Measurements from ENCODE around the gene GRID2.

GRID2 gene

DNA sequence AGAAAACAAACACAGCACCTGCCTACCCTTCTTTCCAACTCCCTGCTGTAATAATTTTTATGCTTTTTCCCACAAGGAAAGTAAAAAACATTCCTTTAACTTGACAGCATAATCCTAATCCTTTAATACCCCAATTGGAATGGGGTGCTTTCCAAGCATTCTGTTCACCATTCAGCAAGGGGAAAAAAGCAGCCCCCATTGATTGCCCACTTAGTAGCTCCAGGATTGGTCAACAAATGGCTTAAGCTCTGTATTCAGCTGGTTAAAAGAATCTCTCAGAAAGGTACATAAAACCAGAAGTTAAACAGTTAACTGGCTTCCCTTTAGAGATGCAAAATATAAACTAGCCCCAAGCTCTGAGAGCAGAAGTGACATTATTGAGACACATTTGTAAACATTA lies 1330.0 kb downstream of the GRID2 start:
- no peak for TF ChIP-seq CTCF (IDR thresholded peaks at IDR 0.05; ENCODE audit: low read depth, low read length)
- DNase-seq (ENCODE audit: extremely low read depth, low read depth) = no peak

DNA sequence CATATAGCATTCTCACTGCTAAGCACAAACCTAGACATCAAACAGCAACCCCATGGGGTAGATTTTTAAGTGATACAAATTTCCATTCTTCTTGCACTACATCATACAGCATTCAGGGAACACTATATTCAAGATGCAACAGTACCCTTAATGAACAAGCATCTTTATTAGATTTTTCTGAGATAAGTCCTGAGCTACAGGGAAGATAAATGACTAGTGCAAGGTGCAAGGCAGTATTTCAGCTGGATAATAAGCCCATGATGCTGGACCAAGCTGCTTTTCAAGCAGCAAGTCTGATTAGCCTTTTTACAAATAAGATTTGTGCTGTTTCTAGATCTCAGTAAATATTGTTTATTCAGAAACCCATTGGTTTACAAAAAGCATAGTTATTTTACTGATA lies 1332.2 kb downstream of the GRID2 start:
- DNase-seq (ENCODE audit: extremely low read depth, low read depth) = no peak
- TF ChIP-seq CTCF (IDR thresholded peaks at IDR 0.05; ENCODE audit: low read depth, low read length) = no peak

DNA sequence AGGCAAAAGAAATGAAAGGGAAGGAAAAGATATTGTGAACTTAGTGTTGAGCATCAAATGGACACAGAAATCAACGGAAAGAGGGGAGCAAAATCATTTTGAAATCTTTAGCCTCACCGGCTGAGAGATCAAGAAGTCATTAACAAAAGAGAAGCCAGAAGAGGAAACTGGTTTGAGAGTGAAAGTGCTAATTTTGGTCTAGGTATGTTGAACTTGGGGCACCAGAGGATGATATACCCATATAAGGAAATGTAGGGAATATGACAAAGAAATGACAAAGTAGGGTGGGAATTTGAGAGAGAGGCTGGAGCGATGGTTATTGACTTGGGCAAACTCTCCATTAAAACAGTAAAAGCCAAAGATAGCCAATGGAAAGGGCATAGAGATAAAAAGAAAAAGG lies 1341.4 kb downstream of the GRID2 start:
- TF ChIP-seq CTCF (IDR thresholded peaks at IDR 0.05; ENCODE audit: low read depth, low read length) = no peak

DNA sequence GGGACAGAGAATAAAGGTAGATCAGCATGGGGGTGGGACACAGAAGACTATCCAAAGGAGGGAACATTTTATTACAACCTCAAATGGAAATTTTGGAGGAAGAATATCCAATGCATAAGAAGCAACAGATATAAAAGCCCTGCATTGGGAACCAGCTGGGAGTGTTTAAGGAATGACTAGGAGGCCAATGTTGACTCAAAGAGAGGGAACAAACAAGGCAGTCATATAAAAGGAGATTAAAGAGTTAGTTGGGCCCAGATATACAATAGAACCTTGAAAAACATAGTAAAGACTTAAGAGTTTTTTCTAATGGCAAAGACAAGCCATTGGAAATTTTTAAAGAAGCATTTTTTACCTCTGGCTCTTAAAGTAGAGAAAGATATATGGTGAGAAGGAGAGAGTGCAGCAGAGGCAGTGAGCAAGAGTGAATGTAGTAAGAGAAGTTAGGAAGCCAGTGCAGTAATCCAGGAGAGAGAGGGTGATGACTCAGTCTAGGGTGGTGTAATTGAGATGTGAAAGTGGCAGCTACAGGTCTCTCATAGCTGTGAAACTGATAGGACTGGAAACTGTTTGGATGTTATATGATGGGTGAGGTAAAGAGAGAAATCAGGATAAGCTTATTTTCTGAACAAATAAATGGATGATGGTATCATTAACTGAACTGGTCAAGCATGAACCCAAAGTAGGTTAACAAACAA lies 1342.6 kb downstream of the GRID2 start:
- no peak for TF ChIP-seq CTCF (IDR thresholded peaks at IDR 0.05; ENCODE audit: low read depth, low read length)
- no peak for DNase-seq (ENCODE audit: extremely low read depth, low read depth)

More for the DNA sequence above, 1341.4 kb downstream of the GRID2 start:
- DNase-seq (ENCODE audit: extremely low read depth, low read depth) = no peak

- no peak for TF ChIP-seq CTCF (IDR thresholded peaks at IDR 0.05; ENCODE audit: low read depth, low read length)
- no peak for DNase-seq (ENCODE audit: extremely low read depth, low read depth)
These were observed 1344.5 kb downstream of the GRID2 start for GRCh38 chr4:93648258-93648657.

- no peak for DNase-seq (ENCODE audit: extremely low read depth, low read depth)
- TF ChIP-seq CTCF (IDR thresholded peaks at IDR 0.05; ENCODE audit: low read depth, low read length) = no peak
These were observed 1346.1 kb downstream of the GRID2 start for GRCh38 chr4:93649828-93650227.

GRCh38 chr4:93654211-93654610 lies 1350.4 kb downstream of the GRID2 start:
- TF ChIP-seq CTCF (IDR thresholded peaks at IDR 0.05; ENCODE audit: low read depth, low read length) = no peak
- DNase-seq (ENCODE audit: extremely low read depth, low read depth) = no peak

Data from AG09319 (cell line).